Left ventricle myocardium superior (tissue), 1 donor: Measurements from ENCODE around the gene GPR4. TPM values are rescaled to one million over a fixed set of nuclear protein-coding genes. Genes with fewer than 3 reads are reported as not detected.

Experiments used
- ATAC-seq: fragments of 200-7000 bp; cut with Tn5 transposase; one replicate; pipeline ENCODE4 v1.9.1; 2020; ENCODE audit warnings: mild to moderate bottlenecking, moderate library complexity
- DNase-seq: peaks from one replicate; pipeline ENCODE4 v3.0.0-alpha.2; 2020
- intact Hi-C: fragments of 100-400 bp; cut with micrococcal nuclease; formaldehyde crosslinking; loops from one replicate; pipeline ENCODE4 v1.11.0; 2022
- microRNA-seq: library from miRNA; unstranded; fragments of <30 nt; microRNA quantifications from one replicate; pipeline ENCODE4 v1.2.0, GENCODE V29; 2020; ENCODE audit warnings: borderline number of aligned reads
- total RNA-seq: library from RNA; stranded (reverse); fragmentation: NEBNext Ultra II Directional; extraction: Animal tissue kit (Norgen Biotek cat#: 25700); gene quantifications from one replicate; pipeline ENCODE4 v1.2.1, GENCODE V29; 2021
- donor health status: DM: no; HTN: yes; CAD: no; lungs with severe emphysema.

The GPR4 gene
- total RNA-seq, 1 donor from 2014 or later: 4.8 TPM

DNA sequence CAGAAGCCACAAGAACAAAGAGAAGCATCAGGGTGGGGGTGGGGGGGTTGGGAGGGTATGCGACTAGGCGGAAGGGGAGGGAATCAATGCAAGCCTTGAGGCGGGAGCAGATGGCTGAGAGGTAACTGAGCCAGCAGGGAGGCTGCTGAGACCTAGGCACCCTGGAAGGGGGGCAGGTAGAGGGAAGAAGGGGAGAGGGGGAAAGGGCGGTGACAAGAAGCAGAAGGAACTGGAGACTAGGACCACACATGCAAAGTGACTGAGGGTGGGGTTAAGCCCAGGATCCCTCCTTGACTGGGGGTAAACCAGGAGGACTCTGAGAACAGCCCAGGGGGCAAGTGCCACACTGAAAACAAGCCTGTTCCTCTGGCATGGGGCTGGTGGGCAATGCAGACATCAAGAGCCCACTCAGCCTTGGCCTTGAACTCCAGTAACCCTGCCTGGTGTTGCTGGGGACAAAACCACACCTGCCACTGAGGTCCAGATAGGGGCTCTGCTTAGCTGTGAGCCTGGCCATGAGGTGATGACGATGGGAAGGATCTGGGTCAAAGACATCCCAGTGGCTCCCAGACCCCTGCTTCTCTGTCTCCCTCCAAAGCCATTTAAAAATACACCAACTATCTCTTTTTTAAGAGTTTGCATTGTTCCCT is 37.8 kb downstream of the GPR4 start:
- no peak for ATAC-seq
- DNase-seq: no peak
- intact Hi-C loops: no loop called here

DNA sequence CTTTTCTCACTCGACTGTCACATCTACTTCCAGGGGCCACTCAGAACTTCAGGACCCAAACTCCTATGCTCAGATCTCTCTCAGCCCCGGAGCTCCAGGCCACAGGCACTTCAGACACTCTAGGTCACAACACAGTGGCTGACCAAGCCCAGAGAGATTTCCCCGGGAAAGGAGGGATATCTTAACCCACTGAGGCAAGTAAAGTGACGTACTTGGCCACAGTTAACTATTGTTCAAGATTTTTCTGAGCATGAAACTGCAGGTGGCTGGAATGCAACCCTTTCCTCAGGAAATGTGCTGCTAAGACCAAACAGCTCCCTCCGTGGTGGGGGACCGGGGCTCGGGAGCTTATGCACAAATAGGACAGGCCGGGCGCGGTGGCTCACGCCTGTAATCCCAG is 41.3 kb downstream of the GPR4 start:
- DNase-seq (no peak), ATAC-seq (no peak)
- intact Hi-C loops: no loop called here

DNA sequence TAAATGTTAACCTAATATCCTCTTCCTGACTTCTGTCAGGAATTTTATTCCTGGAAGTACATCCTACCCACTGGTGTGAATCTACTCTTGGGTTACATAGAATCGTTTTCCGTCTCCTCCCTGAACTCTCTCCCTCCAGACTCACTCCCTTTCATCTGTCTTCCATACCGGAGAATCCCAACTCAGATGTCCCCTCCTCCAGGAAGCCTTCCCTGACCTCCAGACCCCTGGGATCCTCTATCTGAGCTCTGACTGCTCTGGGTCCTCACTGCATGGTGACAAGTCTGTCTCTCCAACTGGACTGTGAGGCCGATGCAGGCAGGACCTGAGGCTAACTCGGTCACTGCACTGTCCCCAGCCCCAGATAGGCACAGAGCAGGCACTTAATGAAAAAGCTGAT is 42.0 kb downstream of the GPR4 start:
- ATAC-seq (no peak), DNase-seq (no peak)
- intact Hi-C loops: no loop called here

DNA sequence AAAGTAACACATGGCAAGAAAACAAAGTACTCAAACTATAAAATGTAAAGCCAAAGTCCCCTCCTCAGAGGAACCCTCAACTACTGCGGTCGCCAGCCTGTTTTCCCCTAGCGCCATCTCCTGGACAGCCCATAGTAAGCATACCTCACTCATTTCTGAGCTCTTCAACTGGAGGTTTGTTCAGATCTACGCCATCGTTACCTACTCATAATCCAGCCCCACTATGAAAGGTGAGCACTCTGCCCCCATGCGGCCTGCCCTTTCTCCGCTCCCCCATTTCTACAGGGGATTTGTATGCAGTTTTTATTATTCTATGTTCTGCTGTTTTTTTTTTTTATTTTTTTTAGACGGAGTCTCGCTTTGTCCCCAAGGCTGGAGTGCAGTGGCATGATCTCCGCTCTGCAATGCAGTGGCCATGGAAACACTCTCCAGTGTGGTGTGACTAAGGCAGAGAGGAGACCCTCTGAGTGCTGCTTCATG is 43.6 kb downstream of the GPR4 start:
- no peak for DNase-seq
- ATAC-seq: peak; percentile 38
- intact Hi-C loops: no loop called here

DNA sequence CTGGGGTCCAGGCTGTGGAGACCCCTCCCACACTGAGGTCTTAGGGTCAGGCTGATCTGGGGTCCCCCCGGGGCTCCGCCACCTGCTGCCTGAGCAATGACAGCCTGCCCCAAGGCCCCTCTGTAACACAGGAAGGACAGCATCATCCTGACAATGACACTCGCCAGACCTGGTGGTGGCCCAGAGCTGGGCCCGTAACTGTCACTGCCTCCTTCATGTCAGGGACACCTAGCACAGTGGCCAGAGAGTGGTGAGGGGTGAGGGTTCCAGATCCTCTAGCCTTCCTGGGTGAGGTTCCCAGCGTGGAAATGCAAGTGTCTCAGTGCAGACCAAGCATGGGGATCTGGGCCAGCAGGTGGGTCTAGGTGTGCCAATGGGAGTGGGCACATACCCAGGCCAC is 45.2 kb downstream of the GPR4 start:
- intact Hi-C loops: no loop called here
- peak; percentile 82 for ATAC-seq

DNA sequence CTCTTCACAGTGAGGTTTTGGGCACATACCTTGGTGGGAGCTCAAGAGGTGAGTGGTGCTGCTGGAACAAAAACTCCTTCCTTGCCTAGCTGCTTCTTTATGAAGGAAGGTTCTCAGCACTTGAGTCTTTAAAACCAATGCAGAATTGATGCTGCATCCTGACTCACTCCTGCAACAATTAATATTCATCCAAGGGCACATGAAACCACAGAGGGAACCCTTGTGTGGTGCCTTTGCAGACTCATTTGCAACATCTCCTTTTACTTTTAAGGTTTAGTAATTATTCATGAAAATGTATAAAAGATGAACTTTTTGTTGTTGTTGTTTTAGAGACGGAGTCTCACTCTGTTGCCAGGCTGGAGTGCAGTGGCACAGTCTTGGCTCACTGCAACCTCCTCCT is 47.5 kb downstream of the GPR4 start:
- intact Hi-C loops: no loop called here
- ATAC-seq (no peak), DNase-seq (no peak)

More for the DNA sequence above, 45.2 kb downstream of the GPR4 start:
- peak; percentile 46 for DNase-seq

DNA sequence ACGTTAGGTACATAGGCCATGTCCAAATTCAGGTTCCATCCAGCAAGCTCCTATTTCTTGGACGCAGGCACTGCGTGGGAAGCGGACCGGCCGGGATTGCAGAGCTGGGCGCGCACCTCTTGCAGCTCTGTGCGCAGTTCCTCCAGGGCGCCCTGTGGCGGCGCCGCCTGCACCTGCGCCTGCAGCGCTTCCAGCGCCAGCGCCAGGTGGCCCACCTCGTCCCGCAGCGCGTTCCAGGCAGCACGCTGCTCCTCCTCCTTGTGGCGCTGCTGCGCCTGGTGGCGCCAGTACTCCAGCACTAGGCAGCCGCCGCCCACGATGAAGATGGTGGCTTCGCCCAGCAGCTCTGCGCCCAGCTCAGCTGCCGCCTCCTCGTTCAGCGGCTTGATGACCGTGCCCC is 48.5 kb downstream of the GPR4 start:
- intact Hi-C loops: no loop called here
- no peak for ATAC-seq
- DNase-seq: no peak

DNA sequence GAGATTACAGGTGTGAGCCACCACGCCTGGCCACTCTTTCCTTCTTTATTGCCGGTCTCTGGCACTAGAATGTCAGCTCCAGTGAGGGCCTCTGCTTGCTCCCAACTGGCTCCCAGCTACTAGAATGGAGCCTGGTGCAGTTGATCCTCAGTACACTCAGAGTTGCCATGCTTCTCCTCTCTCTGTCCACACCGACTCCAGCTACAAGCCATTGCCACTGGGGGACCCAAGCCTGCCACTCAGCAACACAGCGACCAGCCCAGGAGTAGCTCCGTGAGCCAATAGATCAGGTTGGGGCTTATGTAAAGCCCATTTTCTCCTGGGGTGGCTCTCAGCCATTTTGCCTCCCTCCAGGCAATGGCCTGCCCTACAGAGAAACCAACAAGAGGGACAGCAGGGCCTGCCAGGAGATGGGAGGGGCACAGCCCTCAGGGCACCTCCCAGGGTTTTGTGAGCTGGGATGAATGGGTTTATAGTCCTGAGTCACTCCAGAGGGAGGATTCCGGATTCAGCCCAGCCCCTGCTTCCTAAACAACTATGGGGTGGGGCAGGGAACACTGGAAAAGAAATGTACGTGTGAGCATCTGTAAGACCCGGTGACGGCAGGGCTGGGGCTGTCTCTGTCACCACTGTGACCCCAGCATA is 53.9 kb downstream of the GPR4 start:
- ATAC-seq (peak; percentile 42), DNase-seq (no peak)

DNA sequence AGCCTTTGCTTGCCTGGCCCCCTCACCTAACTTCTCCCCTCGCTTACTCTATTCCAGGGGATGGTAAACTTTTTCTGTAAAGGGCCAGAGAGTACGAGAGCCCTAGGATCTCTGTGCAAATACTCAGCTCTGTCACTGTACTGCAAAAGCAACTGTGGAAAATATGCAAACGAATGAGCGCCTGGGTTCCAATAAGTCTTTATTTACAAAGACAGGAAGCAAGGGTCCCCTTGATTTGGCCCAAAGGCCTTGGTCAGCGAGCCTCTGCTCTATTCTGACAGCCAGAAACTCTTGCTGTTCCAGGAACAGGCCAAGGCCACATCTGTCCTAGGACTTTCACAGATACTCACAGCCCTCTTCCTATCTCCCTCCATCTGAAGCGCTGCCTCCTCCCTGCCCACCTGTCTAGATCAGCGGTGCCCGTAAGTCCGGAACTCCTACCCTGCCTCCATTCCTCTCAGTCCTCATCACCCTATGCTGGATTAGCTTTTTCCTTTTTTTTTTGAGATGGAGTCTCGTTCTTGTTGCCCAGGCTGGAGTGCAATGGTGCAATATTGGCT is 54.7 kb downstream of the GPR4 start:
- intact Hi-C loops: no loop called here
- DNase-seq (no peak), ATAC-seq (no peak)

More for the DNA sequence above, 53.9 kb downstream of the GPR4 start:
- intact Hi-C loops: no loop called here

DNA sequence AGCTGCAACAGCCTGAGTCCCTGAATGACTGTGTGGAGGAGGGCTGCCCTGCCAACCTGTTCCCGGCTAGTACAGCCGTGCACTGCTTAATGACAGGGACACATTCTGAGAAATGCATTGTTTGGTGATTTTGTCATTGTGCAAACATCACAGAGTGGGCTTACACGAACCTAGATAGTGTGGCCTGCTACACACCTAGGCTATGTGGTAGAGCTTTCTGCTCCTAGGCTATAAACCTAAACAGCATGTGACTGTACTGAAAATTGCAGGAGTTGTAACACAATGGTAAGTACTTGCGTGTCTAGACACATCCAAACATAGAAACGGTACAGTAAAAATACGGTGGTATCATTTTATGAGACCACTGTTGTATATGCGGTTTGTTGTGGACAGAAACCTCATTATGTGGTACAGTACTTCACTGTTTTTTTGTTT is 59.8 kb downstream of the GPR4 start:
- ATAC-seq (no peak), DNase-seq (no peak)
- intact Hi-C loops: no loop called here

Small RNA genes within 50 kb of the gene (microRNA-seq; reads per million reads assigned to microRNA genes)
- gene MIR330: 51.9 reads per million, percentile 30 among the genes with 10 or more reads in this experiment

Other genes with a start within 250 kb of the GPR4 start
- 9.9 TPM for gene ERCC2, start 231.6 kb downstream of the GPR4 start, total RNA-seq
- gene PPP1R13L, start 197.1 kb downstream of the GPR4 start, total RNA-seq: 222 TPM
- 7.0 TPM for gene POLR1G, start 195.6 kb downstream of the GPR4 start, total RNA-seq
- gene ERCC1, start 178.3 kb downstream of the GPR4 start, total RNA-seq: 150 TPM
- gene FOSB, start 134.2 kb downstream of the GPR4 start, total RNA-seq: 0.79 TPM
- 29.8 TPM for gene RTN2, start 105.2 kb downstream of the GPR4 start, total RNA-seq
- 0.57 TPM for gene PPM1N, start 103.8 kb downstream of the GPR4 start, total RNA-seq
- gene VASP, start 94.7 kb downstream of the GPR4 start, total RNA-seq: 43.3 TPM
- gene OPA3, start 17.4 kb downstream of the GPR4 start, total RNA-seq: 26.9 TPM
- 33.4 TPM for gene EML2, start 37.2 kb upstream of the GPR4 start, total RNA-seq
- 4.1 TPM for gene GIPR, start 66.0 kb upstream of the GPR4 start, total RNA-seq
- 233 TPM for gene SNRPD2, start 89.7 kb upstream of the GPR4 start, total RNA-seq
- gene QPCTL, start 90.5 kb upstream of the GPR4 start, total RNA-seq: 1.2 TPM
- gene FBXO46, start 128.7 kb upstream of the GPR4 start, total RNA-seq: 15.4 TPM
- gene MEIOSIN, start 131.2 kb upstream of the GPR4 start, total RNA-seq: not detected
- 26.1 TPM for gene SIX5, start 167.0 kb upstream of the GPR4 start, total RNA-seq
- gene DMPK, start 180.3 kb upstream of the GPR4 start, total RNA-seq: 275 TPM
- 64.6 TPM for gene DMWD, start 190.6 kb upstream of the GPR4 start, total RNA-seq
- gene RSPH6A, start 213.1 kb upstream of the GPR4 start, total RNA-seq: not detected